ENCODE measurements around the gene DMPK.
"Not testable (repeated sequence)": the region's sequence is repeated elsewhere in the genome, so short reads cannot be mapped to it uniquely, and the experiment has no call there.

The DMPK gene

DNA sequence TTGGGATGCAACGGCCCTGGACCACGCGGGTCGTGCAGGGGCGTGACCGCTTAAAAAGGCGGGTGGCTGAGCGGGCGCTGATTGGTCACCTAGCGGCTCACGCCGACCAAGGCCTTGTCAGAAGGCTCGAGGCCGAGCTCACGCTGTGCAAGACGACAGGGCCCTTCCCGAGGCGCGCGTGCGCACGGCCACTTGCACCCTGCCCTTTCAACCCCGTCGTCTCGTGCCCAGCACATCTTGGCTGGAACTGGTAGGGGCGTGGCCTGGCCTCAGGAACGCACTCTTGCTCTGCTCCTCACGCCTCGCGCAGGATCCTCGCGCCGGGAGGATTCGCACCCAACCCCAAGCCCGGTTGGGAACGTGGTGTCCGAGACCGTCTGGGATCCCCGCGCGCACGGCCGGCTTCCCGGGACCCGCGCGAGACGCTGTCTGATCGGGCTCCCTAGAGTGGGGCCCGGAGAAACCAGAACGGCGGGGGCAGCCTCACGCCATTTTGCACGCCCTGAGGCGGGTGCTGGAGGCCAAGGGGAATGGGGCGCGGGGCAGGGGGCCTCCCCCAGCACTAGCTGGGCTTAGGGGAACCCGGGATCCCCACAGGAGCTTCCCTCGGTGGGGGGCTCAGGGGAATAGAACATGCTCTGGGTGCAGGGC, 49.0 kb downstream of the DMPK start, which contains the start of gene MEIOSIN:
MEIOSIN (plus strand) TSS at position 280 of the 651 bp plus-strand sequence. CDS start 1,938 bp downstream, outside the sequence.
- DNase-seq, result no peak

DNA sequence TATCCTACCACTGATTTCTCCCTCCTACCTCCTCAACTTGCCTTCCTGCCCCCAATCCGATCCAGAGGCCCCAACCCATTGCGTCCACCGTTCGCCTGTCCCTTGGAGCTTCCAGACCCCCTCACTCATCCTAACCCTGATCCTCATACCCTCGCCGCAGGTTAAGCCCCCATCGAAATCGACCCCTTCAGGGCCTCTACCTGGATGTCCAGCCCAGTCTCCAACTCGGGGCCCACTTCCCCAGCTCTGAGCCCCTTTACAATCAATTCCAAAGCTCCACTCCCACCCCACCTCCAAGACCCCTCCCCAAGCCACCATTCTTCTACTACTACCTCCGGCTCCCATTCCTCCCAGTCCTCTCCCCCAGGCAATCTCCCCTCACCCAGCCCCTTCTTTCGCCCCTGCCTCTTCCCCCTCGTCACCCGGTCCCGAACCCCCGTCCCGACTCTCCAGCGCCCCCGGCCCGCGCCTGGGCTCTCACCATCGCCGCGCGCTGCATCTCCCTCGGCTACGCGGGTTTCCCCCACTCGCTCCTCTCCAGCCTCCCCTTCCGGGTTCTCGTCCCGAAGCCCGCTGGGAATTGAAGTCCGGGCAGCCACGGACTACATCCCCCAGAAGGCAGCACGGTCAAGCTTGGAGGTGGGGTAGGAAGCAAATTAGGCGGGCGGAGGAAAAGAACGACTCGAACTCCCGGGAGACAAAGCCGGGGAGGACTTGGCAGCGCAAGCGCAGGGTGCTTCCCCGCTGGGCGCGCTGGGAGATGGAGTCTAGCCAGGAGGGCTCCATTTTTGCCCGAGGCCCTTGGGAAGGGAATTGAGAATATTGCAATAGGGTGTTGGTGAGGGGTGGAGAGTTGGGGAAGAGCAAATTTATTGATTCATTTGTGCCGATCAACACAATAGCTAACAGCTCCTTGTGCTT, 51.7 kb downstream of the DMPK start, which contains the start of gene FBXO46:
FBXO46 (minus strand) TSS at position 529 of the 921 bp plus-strand sequence. CDS start 17,401 bp downstream, outside the sequence.
- peak; percentile 94 for DNase-seq

DNA sequence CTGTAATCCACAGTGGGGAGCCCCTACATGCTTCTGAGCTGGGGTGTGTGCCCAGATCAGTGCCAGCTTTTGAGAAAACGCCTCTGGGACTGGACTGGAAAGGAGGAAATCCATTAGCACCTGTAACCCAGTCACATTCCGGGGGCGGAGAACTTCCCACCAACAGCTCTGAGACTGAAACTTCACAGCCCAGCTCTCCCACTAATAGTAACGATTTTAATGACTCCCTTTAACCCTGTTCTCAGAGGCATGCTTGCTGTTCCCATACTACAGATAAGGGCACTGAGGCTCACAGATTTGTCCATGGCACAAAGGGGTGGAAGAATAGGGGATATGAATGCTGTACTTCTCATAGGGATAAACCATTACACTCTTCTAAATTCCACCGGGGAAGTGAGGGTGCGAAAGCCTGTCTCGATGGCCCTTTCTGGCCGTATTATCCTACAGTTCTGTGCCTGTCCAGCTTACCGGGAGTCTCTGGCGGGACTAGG, 52.4 kb downstream of the DMPK start:
- DNase-seq, result no peak

DNA sequence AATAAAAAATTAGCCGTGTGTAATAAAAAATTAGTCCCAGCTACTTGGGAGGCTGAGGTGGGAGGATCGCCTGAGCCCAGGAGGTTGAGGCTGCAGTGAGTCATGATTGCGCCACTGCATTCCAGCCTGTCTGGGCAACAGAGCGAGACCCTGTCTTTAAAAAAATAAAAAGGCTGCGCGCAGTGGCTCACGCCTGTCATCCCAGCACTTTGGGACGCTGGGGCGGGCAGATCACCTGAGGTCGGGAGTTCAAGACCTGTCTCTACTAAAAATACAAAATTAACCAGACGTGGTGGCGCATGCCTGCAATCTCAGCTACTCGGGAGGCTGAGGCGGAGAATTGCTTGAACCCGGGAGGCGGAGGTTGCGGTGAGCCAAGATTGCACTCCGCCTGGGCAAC, 53.6 kb downstream of the DMPK start:
- DNase-seq, result not testable (repeated sequence)

DNA sequence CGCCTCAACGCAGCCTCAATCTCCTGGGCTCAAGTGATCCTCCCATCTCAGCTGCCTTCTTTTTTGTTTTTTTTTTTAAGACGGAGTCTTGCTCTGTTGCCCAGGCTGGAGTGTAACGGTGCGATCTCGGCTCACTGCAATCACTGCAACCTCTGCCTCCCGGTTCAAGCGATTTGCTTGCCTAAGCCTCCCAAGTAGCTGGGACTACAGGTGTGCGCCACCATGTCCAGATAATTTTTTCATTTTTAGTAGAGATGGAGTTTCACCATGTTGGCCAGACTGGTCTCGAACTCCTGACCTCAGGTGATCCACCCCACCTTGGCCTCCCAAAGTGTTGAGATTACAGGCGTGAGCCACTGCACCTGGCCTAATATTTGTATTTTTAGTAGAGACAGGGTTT, 62.2 kb downstream of the DMPK start:
- DNase-seq, result not testable (repeated sequence)
